NCI-H345 treated with DMSO at 0.1 percent for 48 hours (cell line): ENCODE results near the gene EGFLAM.

Source experiments
- DNase-seq: peaks from one replicate; lab custom pipeline; 2025; ENCODE audit not compliant: unreplicated experiment; lab: John Stamatoyannopoulos, UW

The EGFLAM gene

GRCh38 chr5:38445374-38446028 is 187.1 kb downstream of the EGFLAM start:
- no peak for DNase-seq

DNA sequence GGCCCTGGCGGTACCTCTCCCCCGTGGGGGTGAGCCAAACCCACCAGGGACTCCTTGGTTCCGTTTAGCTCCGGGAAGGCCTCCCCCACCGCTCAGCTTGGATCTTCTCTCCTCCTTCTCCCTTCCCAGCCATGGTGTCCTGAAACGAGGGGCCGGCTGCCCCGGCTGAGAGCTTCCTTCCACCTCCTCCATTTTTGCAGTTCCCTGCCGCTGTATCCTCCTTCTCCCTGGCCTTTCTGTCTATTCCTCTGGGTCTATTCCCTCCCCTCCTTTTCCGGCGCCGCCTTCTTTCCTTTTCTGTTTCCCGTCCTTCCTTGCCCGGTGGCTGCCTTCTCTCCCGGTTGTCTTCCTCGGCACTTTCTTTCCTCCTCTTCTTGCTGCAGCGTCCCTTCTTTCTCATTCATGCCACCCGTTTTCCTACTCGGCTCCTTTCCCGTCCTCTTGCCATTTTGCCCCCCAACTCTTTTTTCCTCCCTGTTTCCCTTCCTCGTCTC is 187.7 kb downstream of the EGFLAM start:
- DNase-seq = no peak

- no peak for DNase-seq
Observed at GRCh38 chr5:38447056-38447455, 188.7 kb downstream of the EGFLAM start.

- DNase-seq = no peak
Observed at GRCh38 chr5:38447786-38448185, 189.4 kb downstream of the EGFLAM start.

DNA sequence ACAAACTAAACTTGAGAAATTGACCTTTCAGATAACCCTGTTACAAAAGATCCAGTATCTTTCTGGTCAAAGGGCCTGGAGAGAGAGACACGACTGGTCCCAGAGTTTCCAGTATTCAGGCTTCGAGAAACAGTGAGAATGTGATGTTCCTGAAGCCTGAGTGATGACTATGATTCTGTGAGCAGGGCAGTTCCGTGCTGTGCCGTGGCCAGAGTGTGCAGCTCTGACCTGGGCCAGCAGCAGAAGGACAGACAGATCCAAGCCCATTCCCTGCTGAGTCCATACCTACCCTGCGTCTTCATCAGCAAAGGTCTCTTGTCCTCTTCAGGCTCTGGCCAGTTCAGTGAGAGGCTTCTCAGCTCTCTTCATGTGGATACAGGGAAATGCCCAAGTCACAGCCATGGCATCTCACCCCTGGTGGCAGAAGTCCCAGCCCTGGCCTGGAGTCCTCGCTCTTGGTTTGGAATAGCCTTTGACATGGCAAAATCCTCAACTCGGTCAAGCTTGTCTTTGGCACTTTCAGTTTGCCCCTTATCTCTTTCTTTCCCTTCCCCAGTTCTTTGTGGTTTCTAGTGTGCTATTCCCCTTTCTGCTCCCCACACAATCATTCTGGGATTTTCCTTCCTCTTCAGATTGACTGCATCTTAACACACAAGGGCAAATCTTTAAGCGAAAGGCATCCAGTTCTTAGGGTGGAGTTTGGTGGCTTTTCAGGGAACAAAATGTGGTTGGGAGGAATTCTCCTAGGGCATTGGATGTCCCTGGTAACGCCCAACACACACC is 190.4 kb downstream of the EGFLAM start:
- DNase-seq = no peak

DNA sequence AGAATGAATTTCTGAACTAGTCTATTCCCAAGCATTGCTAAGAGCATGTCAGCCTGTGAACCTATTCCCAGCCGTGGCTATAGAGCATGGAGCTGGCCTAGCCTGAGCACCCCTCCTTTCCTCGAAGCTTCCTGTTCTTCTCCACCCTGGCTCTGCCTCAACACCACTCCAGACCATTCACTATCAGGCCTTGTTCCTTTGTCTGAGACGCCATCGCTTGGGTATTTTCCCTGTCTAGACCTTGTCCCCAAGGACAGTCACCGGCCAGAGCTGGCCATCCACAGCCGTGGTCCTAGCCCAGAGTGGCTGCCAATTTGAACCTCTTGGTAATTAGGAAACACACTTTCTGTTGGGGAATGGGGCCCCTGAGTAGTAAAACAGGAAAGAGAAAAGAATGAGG is 192.3 kb downstream of the EGFLAM start:
- DNase-seq = no peak

- DNase-seq = no peak
Observed at GRCh38 chr5:38451074-38451725, 192.8 kb downstream of the EGFLAM start.

DNA sequence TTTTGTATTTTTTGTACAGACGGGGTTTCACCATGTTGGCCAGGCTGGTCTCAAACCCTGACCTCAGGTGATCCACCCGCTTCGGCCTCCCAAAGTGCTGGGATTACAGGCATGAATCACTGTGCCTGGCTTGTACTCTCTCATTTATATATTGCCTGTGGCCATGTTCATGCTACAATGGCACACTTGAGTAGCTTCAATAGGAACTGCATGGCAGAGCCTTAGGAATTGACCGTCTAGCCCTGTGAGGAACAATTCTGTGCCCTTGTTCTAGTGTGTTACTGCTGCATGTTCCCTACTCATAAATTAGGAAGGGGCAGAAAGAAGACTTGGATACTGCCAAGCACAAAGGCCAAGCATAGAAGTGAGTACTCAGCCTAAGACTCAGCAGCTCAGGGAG is 193.8 kb downstream of the EGFLAM start:
- DNase-seq = no peak

GRCh38 chr5:38453506-38453905 is 195.1 kb downstream of the EGFLAM start:
- DNase-seq = no peak

DNA sequence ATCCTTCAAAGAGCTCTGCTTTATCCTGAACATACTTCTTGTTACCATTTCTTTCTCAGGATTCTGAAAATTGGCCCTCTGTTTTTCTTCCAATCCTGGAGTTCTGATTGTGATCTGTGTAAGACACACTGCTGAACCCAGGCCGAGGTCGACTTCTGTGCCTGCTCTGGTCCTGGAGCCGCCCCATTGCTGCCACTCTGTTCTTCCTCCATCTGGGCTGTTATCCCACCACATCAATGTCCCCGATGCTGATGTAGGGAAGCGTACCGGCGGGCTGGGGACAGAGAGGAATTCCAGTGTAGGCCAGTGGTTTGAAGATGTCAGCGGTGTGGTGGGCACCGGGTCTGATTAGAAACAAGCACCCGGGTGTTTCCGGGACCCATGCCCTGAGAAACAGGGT is 195.6 kb downstream of the EGFLAM start:
- DNase-seq = no peak

DNA sequence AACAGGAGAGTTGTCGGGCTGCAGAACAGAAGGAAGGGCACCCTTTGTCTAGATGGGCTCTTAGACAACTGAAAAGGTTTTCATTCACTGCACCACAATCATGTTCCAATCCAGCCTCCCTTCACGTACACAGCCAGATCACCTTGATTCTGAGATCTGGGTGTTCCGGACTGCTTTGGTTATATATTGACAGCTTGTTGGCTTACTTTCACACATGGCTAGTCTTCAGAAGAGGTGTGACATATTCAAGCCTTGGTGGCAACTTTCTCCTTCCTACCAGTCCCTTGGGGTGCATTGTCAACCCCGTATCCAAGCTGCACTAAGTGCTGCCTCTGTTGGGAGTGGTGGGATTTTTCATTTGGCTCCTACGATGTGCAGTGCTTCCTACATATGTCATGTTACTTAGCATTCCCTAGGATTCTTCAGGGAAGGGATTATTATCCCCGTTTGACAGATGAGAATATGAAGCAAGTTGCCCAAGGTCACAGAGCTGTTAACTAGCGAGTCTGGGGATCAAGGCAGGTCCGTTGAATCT is 197.5 kb downstream of the EGFLAM start:
- DNase-seq = no peak

- no peak for DNase-seq
Observed at GRCh38 chr5:38456657-38457399, 198.5 kb downstream of the EGFLAM start.

DNA sequence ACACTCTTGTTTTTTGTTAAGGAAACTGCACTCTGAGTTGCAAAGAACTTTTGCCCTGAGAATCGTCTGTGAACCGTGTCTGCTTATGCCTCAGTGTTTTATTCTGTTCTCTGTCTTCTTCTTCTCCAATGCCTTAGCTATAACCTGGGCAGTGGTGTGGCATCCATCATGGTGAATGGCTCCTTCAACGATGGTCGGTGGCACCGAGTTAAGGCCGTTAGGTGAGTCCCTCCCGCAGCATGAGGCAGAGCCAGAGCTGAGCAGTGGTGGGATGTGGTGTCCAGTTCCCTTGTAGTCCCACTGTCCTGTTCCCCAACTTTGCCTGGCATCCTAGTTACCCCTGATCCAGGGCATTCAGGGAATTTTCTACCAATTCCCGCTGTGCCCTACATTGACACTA is 199.8 kb downstream of the EGFLAM start:
- no peak for DNase-seq

- DNase-seq = no peak
Observed at GRCh38 chr5:38462976-38463633, 204.7 kb downstream of the EGFLAM start.

DNA sequence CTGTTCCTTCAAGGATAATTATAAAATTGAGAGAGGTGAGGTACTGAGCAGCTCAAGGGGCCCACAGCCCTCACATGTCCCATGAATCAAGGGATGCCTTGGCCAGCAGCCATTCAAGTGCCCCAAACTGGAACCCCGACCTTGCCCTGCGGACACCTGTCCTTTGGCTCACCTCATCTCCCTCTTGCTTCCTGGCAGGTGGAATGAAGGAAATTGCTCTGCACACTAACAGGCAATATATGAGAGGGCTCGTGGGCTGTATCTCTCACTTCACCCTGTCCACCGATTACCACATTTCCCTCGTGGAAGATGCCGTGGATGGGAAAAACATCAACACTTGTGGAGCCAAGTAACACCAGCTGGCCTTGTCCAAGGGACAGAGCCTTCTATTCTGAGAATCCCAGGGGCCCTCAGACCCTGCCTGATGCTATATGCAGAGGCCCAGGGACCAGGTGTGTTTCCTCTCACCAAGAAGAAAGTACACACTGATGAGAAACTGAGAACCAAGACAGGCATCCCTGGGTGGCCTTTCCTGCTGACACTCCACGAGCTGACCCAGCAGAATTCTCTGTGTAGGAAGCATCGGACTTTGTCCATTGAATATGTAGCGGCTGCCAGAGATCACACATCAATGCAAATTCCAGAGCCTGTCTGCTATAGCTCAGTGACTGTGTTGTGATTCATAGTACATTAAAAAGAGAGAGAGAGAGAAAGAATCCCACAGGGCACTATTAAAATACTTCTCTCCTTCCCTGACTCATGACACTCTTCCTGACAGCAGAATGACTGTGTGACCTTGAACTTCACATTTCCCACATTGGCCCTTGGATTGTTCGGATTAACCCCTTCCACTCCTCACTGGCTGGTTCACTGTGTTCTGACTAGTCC is 205.5 kb downstream of the EGFLAM start:
- no peak for DNase-seq

- no peak for DNase-seq
Observed at GRCh38 chr5:38465061-38465460, 206.7 kb downstream of the EGFLAM start.

DNA sequence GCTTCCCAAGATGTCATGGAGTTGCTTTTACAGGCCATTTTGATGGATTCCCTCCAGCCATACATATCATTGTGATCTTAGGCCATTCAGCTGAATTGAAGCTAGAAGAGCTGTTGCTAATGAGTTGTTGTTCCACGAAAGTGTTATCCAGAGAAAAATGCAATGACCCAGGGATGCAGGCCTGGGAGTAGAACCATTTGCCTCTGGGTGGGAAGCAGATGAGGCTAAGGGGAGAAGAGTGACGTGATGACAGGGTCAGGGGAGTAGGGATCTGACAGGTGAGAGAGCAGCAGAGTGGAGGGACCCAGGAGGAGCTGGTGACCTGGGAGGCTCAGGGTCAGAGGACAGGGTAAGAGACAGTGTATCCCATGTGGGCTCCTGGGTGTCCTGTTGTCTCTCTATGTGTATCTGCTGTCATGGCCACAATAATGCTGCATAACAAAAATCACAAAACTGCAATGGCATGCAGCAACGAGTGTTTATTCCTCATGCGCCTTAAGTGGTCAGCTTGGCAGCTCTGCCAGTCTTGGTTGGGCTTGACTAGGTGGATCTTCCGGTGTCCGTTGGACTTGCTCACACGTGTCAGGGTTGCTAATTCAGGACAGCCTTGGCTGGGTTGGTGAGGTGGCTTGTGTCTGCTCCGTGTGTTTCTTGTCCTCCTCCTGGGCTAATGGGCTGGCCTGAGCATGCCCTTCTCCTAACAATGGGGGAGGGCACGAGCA is 207.5 kb downstream of the EGFLAM start:
- DNase-seq = no peak

- DNase-seq = no peak
Observed at GRCh38 chr5:38466424-38467189, 208.2 kb downstream of the EGFLAM start.
